Activated naive CD4-positive, alpha-beta T cell treated with anti-CD3 and anti-CD28 coated beads, Interleukin-2, amount 50 U/mL, for 24 hours (primary cell): ENCODE results near the gene SNX5.
A peak's percentile ranks its signal among the peaks of the same experiment; 100 is the strongest.

Source experiments
- H3K27ac Mint-ChIP-seq: one replicate; pipeline ENCODE4 v1.8.0; 2021; ENCODE audit warnings: mild to moderate bottlenecking, mixed read lengths
- H3K27me3 Mint-ChIP-seq: one replicate; pipeline ENCODE4 v1.8.0; 2021; ENCODE audit warnings: mixed read lengths
- H3K36me3 Mint-ChIP-seq: one replicate; pipeline ENCODE4 v1.8.0; 2021; ENCODE audit warnings: mixed read lengths
- H3K4me1 Mint-ChIP-seq: one replicate; pipeline ENCODE4 v1.8.0; 2021; ENCODE audit warnings: mixed read lengths
- H3K4me3 Mint-ChIP-seq: one replicate; pipeline ENCODE4 v1.8.0; 2021; ENCODE audit warnings: mild to moderate bottlenecking, mixed read lengths
- H3K9me3 Mint-ChIP-seq: one replicate; pipeline ENCODE4 v1.8.0; 2021; ENCODE audit warnings: mixed read lengths

SNX5 gene

GRCh38 chr20:17941826-17942196, 26.8 kb downstream of the SNX5 start:
- H3K4me1 Mint-ChIP-seq = peaks cover 10% of the 10 kb centered on the region
- peaks cover 16% of the 10 kb centered on the region for H3K36me3 Mint-ChIP-seq
- H3K9me3 Mint-ChIP-seq = no peaks in the 10 kb centered on the region
- no peak overlapping the region for H3K4me3 Mint-ChIP-seq
- no peaks in the 10 kb centered on the region for H3K27me3 Mint-ChIP-seq
- H3K27ac Mint-ChIP-seq = no peak overlapping the region

GRCh38 chr20:17941087-17941825, 27.3 kb downstream of the SNX5 start:
- H3K27ac Mint-ChIP-seq = no peak overlapping the region
- no peaks in the 10 kb centered on the region for H3K27me3 Mint-ChIP-seq
- peaks cover 10% of the 10 kb centered on the region for H3K4me1 Mint-ChIP-seq
- no peaks in the 10 kb centered on the region for H3K9me3 Mint-ChIP-seq
- no peak overlapping the region for H3K4me3 Mint-ChIP-seq
- peaks cover 13% of the 10 kb centered on the region for H3K36me3 Mint-ChIP-seq

- peaks cover 10% of the 10 kb centered on the region for H3K4me1 Mint-ChIP-seq
- no peaks in the 10 kb centered on the region for H3K9me3 Mint-ChIP-seq
- H3K36me3 Mint-ChIP-seq = peaks cover 13% of the 10 kb centered on the region
- no peak overlapping the region for H3K4me3 Mint-ChIP-seq
- no peaks in the 10 kb centered on the region for H3K27me3 Mint-ChIP-seq
- no peak overlapping the region for H3K27ac Mint-ChIP-seq
These were observed 28.2 kb downstream of the SNX5 start for GRCh38 chr20:17940224-17940971.

- peaks cover 10% of the 10 kb centered on the region for H3K4me1 Mint-ChIP-seq
- no peaks in the 10 kb centered on the region for H3K27me3 Mint-ChIP-seq
- peak overlapping the region; percentile 41 for H3K27ac Mint-ChIP-seq
- H3K9me3 Mint-ChIP-seq = no peaks in the 10 kb centered on the region
- H3K36me3 Mint-ChIP-seq = peaks cover 8% of the 10 kb centered on the region
- no peak overlapping the region for H3K4me3 Mint-ChIP-seq
These were observed 28.9 kb downstream of the SNX5 start for GRCh38 chr20:17939622-17940223.

GRCh38 chr20:17938871-17939619, 29.5 kb downstream of the SNX5 start:
- Mint-ChIP-seq H3K4me1 (peaks cover 10% of the 10 kb centered on the region), H3K9me3 (no peaks in the 10 kb centered on the region), H3K36me3 (peaks cover 7% of the 10 kb centered on the region), H3K27ac (peak overlapping the region; percentile 41), H3K4me3 (no peak overlapping the region), H3K27me3 (no peaks in the 10 kb centered on the region)

GRCh38 chr20:17936761-17937732, 31.5 kb downstream of the SNX5 start:
- Mint-ChIP-seq H3K27ac (no peak overlapping the region), H3K9me3 (no peaks in the 10 kb centered on the region), H3K36me3 (no peaks in the 10 kb centered on the region), H3K4me1 (peaks cover 10% of the 10 kb centered on the region), H3K27me3 (no peaks in the 10 kb centered on the region), H3K4me3 (no peak overlapping the region)

GRCh38 chr20:17936286-17936760, 32.3 kb downstream of the SNX5 start:
- H3K27ac Mint-ChIP-seq = no peak overlapping the region
- no peaks in the 10 kb centered on the region for H3K27me3 Mint-ChIP-seq
- no peak overlapping the region for H3K4me3 Mint-ChIP-seq
- no peaks in the 10 kb centered on the region for H3K36me3 Mint-ChIP-seq
- no peaks in the 10 kb centered on the region for H3K9me3 Mint-ChIP-seq
- H3K4me1 Mint-ChIP-seq = peaks cover 10% of the 10 kb centered on the region

- peaks cover 10% of the 10 kb centered on the region for H3K4me1 Mint-ChIP-seq
- no peaks in the 10 kb centered on the region for H3K9me3 Mint-ChIP-seq
- no peaks in the 10 kb centered on the region for H3K36me3 Mint-ChIP-seq
- H3K27ac Mint-ChIP-seq = no peak overlapping the region
- no peaks in the 10 kb centered on the region for H3K27me3 Mint-ChIP-seq
- no peak overlapping the region for H3K4me3 Mint-ChIP-seq
These were observed 32.8 kb downstream of the SNX5 start for GRCh38 chr20:17935761-17936160.

GRCh38 chr20:17935186-17935585, 33.4 kb downstream of the SNX5 start:
- Mint-ChIP-seq H3K27ac (no peak overlapping the region), H3K4me3 (no peak overlapping the region), H3K27me3 (no peaks in the 10 kb centered on the region), H3K36me3 (no peaks in the 10 kb centered on the region), H3K9me3 (no peaks in the 10 kb centered on the region), H3K4me1 (peaks cover 10% of the 10 kb centered on the region)

GRCh38 chr20:17934141-17934862, 34.3 kb downstream of the SNX5 start:
- no peaks in the 10 kb centered on the region for H3K9me3 Mint-ChIP-seq
- H3K4me1 Mint-ChIP-seq = peaks cover 4% of the 10 kb centered on the region
- no peaks in the 10 kb centered on the region for H3K27me3 Mint-ChIP-seq
- H3K27ac Mint-ChIP-seq = no peak overlapping the region
- no peak overlapping the region for H3K4me3 Mint-ChIP-seq
- no peaks in the 10 kb centered on the region for H3K36me3 Mint-ChIP-seq

- H3K4me3 Mint-ChIP-seq = no peak overlapping the region
- no peaks in the 10 kb centered on the region for H3K36me3 Mint-ChIP-seq
- no peaks in the 10 kb centered on the region for H3K9me3 Mint-ChIP-seq
- no peak overlapping the region for H3K27ac Mint-ChIP-seq
- no peaks in the 10 kb centered on the region for H3K27me3 Mint-ChIP-seq
- no peaks in the 10 kb centered on the region for H3K4me1 Mint-ChIP-seq
These were observed 34.9 kb downstream of the SNX5 start for GRCh38 chr20:17933711-17934110.

GRCh38 chr20:17933121-17933520, 35.5 kb downstream of the SNX5 start:
- no peaks in the 10 kb centered on the region for H3K36me3 Mint-ChIP-seq
- no peaks in the 10 kb centered on the region for H3K4me1 Mint-ChIP-seq

GRCh38 chr20:17932396-17932795, 36.2 kb downstream of the SNX5 start:
- Mint-ChIP-seq H3K27me3 (peaks cover 1% of the 10 kb centered on the region), H3K4me3 (no peak overlapping the region), H3K4me1 (no peaks in the 10 kb centered on the region), H3K27ac (no peak overlapping the region), H3K36me3 (no peaks in the 10 kb centered on the region), H3K9me3 (no peaks in the 10 kb centered on the region)

More at GRCh38 chr20:17933121-17933520, 35.5 kb downstream of the SNX5 start:
- Mint-ChIP-seq H3K9me3 (no peaks in the 10 kb centered on the region), H3K27me3 (peaks cover 1% of the 10 kb centered on the region), H3K4me3 (no peak overlapping the region), H3K27ac (no peak overlapping the region)

GRCh38 chr20:17931513-17931912, 37.1 kb downstream of the SNX5 start:
- Mint-ChIP-seq H3K4me3 (no peak overlapping the region), H3K27me3 (peaks cover 1% of the 10 kb centered on the region)

More at GRCh38 chr20:17931513-17931912, 37.1 kb downstream of the SNX5 start:
- Mint-ChIP-seq H3K27ac (no peak overlapping the region), H3K9me3 (no peaks in the 10 kb centered on the region), H3K36me3 (no peaks in the 10 kb centered on the region), H3K4me1 (no peaks in the 10 kb centered on the region)
